Measurements from ENCODE around the gene TNFSF12. TPM values are rescaled to one million over a fixed set of nuclear protein-coding genes. Genes with fewer than 3 reads are reported as not detected.

TNFSF12 gene
- polyA plus RNA-seq, 2 of the 4 experiments (the other 2 are of a cell fraction) = 9.9 to 11.9 TPM

- no peak for TF ChIP-seq EHF (CRISPR knock-in tag; IDR thresholded peaks at IDR 0.05)
- TF ChIP-seq PHF8 (IDR thresholded peaks at IDR 0.05; ENCODE audit: borderline replicate concordance, low read depth) = no peak
- TF ChIP-seq E2F6 (IDR thresholded peaks at IDR 0.05; ENCODE audit: borderline replicate concordance, low read depth) = no peak
- no peak for TF ChIP-seq HOXA7 (CRISPR knock-in tag; IDR thresholded peaks at IDR 0.05)
- no peak for TF ChIP-seq RARB (CRISPR knock-in tag; IDR thresholded peaks at IDR 0.05)
Observed at GRCh38 chr17:7551396-7551795, 2.5 kb downstream of the TNFSF12 start (continued).

- H3K4me2 ChIP-seq = no peak overlapping the region
- ChIA-PET POLR2A (no interaction called here), CTCF (interaction anchor here (0.6 to 16.8 kb wide), 5 partner anchors 7 to 127 kb away, joined by 4 to 232 read pairs (median 5); partner anchors contain the start of genes SENP3, SPEM2 and TNFSF13)
- FAIRE-seq (peak; percentile 7), DNase-seq (ENCODE audit: low read depth in 1 of 2, low spot score in 1 of 2) (no peak), ATAC-seq (no peak)
- no peak overlapping the region for H3K4me3 ChIP-seq
- H3K9me3 ChIP-seq = no peaks in the 10 kb centered on the region
- TF ChIP-seq NR3C1 (IDR thresholded peaks at IDR 0.05) (no peak), GATA3 (IDR thresholded peaks at IDR 0.05; ENCODE audit: borderline replicate concordance) (no peak), CTCF (IDR thresholded peaks at IDR 0.05) (no peak), CBX2 (IDR thresholded peaks at IDR 0.05; ENCODE audit: borderline replicate concordance, low read depth) (no peak), JUNB (IDR thresholded peaks at IDR 0.05) (no peak), POLR2A (IDR thresholded peaks at IDR 0.05; ENCODE audit: low read length) (no peak), ESRRA (IDR thresholded peaks at IDR 0.05; ENCODE audit: borderline replicate concordance, low read length) (no peak), POLR2AphosphoS2 (conservative IDR thresholded peaks at IDR 0.05; ENCODE audit: low read length) (no peak), ZFP36 (IDR thresholded peaks at IDR 0.05; ENCODE audit: borderline replicate concordance, partially characterized antibody) (no peak), MYC (IDR thresholded peaks at IDR 0.05; ENCODE audit: borderline replicate concordance, low read length) (no peak), CEBPB (IDR thresholded peaks at IDR 0.05) (no peak), HMGXB4 (CRISPR knock-in tag; IDR thresholded peaks at IDR 0.05; ENCODE audit: borderline replicate concordance) (no peak), TFCP2L1 (CRISPR knock-in tag; IDR thresholded peaks at IDR 0.05) (no peak), MAFK (IDR thresholded peaks at IDR 0.05; ENCODE audit: partially characterized antibody) (no peak)
- 89% methylated on average over 6 of the region's 6 CpGs for WGBS (ENCODE audit: missing lambda C conversion rate)
- H3K4me1 ChIP-seq = peaks cover 18% of the 10 kb centered on the region
- no peak overlapping the region for H3K27ac ChIP-seq
Observed at GRCh38 chr17:7552621-7553051, 3.8 kb downstream of the TNFSF12 start.

- H3K9me3 ChIP-seq = no peaks in the 10 kb centered on the region
- FAIRE-seq (no peak), DNase-seq (ENCODE audit: low read depth in 1 of 2, low spot score in 1 of 2) (no peak), ATAC-seq (no peak)
- ChIA-PET POLR2A (no interaction called here), CTCF (interaction anchor here (0.6 to 16.8 kb wide), 4 partner anchors 6 to 128 kb away, joined by 3 to 232 read pairs (median 98); partner anchors contain the start of genes SENP3, SPEM2 and TNFSF13)
- H3K4me3 ChIP-seq = no peak overlapping the region
- H3K4me2 ChIP-seq = no peak overlapping the region
- WGBS (ENCODE audit: missing lambda C conversion rate) = 88% methylated on average over 1 of the region's 1 CpG
- H3K27ac ChIP-seq = no peak overlapping the region
- H3K4me1 ChIP-seq = peaks cover 20% of the 10 kb centered on the region
- TF ChIP-seq SREBF2 (IDR thresholded peaks at IDR 0.05) (no peak), HOXB5 (CRISPR knock-in tag; IDR thresholded peaks at IDR 0.05) (no peak), CTCF (IDR thresholded peaks at IDR 0.05) (no peak), NR3C1 (IDR thresholded peaks at IDR 0.05) (no peak), REST (IDR thresholded peaks at IDR 0.05) (no peak), MAX (IDR thresholded peaks at IDR 0.05) (no peak), CBX2 (IDR thresholded peaks at IDR 0.05; ENCODE audit: borderline replicate concordance, low read depth) (no peak), CEBPB (IDR thresholded peaks at IDR 0.05) (no peak), HES2 (IDR thresholded peaks at IDR 0.05) (no peak), FOXS1 (CRISPR knock-in tag; IDR thresholded peaks at IDR 0.05) (no peak), KDM5A (IDR thresholded peaks at IDR 0.05) (no peak)
Observed at GRCh38 chr17:7553356-7553755, 4.5 kb downstream of the TNFSF12 start.

Data from A549 (cell line).